Measurements from ENCODE around the gene SYNE4. TPM values are rescaled to one million over a fixed set of nuclear protein-coding genes. Genes with fewer than 3 reads are reported as not detected.
"Not testable (repeated sequence)": the region's sequence is repeated elsewhere in the genome, so short reads cannot be mapped to it uniquely, and the experiment has no call there.

SYNE4 gene
- total RNA-seq, 1 experiment from 2014 or later: 48.5 TPM

DNA sequence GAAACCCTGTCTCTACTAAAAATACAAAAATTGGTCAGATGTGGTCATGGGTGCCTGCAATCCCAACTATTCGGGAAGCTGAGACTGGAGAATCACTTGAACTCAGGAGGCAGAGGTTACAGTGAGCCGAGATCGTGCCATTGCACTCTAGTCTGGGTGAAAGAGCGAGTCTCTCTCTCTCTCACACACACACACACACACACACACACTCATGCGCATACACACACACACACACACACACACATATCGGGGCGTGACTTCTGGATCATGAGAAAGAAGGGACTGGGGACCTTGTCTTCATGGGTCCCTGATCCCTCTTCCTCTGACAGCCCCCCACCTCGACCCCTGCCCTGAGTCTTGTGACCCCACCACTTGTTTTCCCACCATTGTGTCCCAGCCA is 25.4 kb downstream of the SYNE4 start:
- no peaks in the 10 kb centered on the region for H3K4me1 Mint-ChIP-seq (ENCODE audit: low read depth, unreplicated experiment)
- H3K9me3 Mint-ChIP-seq (ENCODE audit: unreplicated experiment): no peaks in the 10 kb centered on the region
- Histone ChIP-seq H3K4me3 (ENCODE audit: low read depth, low read length) (no peak overlapping the region), H3K36me3 (ENCODE audit: control insufficient read depth, insufficient read depth, low read length) (no peaks in the 10 kb centered on the region), H3K4me1 (no peaks in the 10 kb centered on the region), H3K27me3 (replicated peaks; ENCODE audit: control insufficient read depth, insufficient read depth, low read length) (peaks cover 2% of the 10 kb centered on the region), H3K9me3 (no peaks in the 10 kb centered on the region)
- no TSS peak for BruUV-seq (replicated peaks)
- H3K4me3 Mint-ChIP-seq (ENCODE audit: unreplicated experiment): no peak overlapping the region
- POLR2A ChIA-PET: no interaction called here
- intact Hi-C loops (cut with micrococcal nuclease; ENCODE audit: unreplicated experiment): no loop called here
- no peak overlapping the region for H3K27ac Mint-ChIP-seq (ENCODE audit: unreplicated experiment)
- DNase-seq: no peak
- CTCF ChIA-PET: no interaction called here
- no peaks in the 10 kb centered on the region for H3K36me3 Mint-ChIP-seq (ENCODE audit: insufficient read depth, unreplicated experiment)
- peaks cover 22% of the 10 kb centered on the region for H3K27me3 Mint-ChIP-seq (ENCODE audit: insufficient read depth, unreplicated experiment)
- TF ChIP-seq, protein P1, sequence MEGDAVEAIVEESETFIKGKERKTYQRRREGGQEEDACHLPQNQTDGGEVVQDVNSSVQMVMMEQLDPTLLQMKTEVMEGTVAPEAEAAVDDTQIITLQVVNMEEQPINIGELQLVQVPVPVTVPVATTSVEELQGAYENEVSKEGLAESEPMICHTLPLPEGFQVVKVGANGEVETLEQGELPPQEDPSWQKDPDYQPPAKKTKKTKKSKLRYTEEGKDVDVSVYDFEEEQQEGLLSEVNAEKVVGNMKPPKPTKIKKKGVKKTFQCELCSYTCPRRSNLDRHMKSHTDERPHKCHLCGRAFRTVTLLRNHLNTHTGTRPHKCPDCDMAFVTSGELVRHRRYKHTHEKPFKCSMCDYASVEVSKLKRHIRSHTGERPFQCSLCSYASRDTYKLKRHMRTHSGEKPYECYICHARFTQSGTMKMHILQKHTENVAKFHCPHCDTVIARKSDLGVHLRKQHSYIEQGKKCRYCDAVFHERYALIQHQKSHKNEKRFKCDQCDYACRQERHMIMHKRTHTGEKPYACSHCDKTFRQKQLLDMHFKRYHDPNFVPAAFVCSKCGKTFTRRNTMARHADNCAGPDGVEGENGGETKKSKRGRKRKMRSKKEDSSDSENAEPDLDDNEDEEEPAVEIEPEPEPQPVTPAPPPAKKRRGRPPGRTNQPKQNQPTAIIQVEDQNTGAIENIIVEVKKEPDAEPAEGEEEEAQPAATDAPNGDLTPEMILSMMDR (IDR thresholded peaks at IDR 0.05; ENCODE audit: insufficient read depth in 1 of 2, low read depth in 1 of 2, low read length in 1 of 2, severe bottlenecking in 1 of 2, unreplicated experiment in 1 of 2): no peak

DNA sequence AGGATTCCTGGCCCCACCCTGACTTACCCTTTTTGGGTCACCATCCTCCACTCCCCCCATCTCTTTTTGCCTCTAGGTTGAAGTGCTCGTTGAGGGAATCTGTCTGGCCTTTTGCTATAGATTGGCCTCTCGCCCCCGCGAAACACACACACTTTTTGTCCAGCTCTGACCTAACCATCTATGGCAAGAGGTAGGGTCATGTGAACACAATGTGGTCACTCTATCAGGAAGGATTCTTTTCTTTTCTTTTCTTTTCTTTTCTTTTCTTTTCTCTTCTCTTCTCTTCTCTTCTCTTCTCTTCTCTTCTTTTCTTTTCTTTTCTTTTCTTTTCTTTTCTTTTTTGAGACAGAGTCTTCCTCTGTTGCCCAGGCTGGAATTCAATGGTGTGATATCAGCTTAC is 27.6 kb downstream of the SYNE4 start:
- POLR2A ChIA-PET: not testable (repeated sequence)

DNA sequence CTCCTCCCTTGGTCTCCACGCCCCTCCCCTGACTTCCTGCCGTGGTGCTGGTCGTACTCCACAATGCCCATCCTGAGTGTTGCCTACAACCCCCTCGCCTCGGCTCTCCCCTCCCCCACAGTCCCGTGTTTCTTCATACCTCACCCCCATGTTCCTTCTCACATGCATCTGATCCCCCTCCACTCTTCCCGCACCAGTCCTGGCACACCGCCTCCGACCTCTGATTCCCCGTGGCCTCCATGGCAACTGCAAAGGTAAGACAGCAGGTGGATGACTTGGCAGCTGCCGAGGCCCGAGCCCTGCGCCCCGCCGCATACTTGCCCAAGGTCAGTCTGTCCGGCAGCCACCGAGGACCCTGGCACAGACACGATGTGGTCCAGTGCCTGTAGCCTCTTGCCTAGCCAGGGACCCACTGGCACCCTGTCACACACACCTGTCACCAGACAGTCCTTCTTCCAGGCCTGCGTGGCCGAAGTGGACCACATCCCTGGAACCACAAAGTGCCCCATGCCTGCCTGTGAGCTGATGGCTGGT is 29.7 kb downstream of the SYNE4 start:
- intact Hi-C loops (cut with micrococcal nuclease; ENCODE audit: unreplicated experiment): no loop called here
- no peak overlapping the region for H3K4me3 Mint-ChIP-seq (ENCODE audit: unreplicated experiment)
- Histone ChIP-seq H3K4me1 (no peaks in the 10 kb centered on the region), H3K4me3 (ENCODE audit: low read depth, low read length) (no peak overlapping the region), H3K9me3 (no peaks in the 10 kb centered on the region), H3K27me3 (replicated peaks; ENCODE audit: control insufficient read depth, insufficient read depth, low read length) (no peaks in the 10 kb centered on the region), H3K36me3 (ENCODE audit: control insufficient read depth, insufficient read depth, low read length) (no peaks in the 10 kb centered on the region)
- no peaks in the 10 kb centered on the region for H3K36me3 Mint-ChIP-seq (ENCODE audit: insufficient read depth, unreplicated experiment)
- BruUV-seq (replicated peaks): no TSS peak
- TF ChIP-seq, protein P1 (IDR thresholded peaks at IDR 0.05; ENCODE audit: insufficient read depth in 1 of 2, low read depth in 1 of 2, low read length in 1 of 2, severe bottlenecking in 1 of 2, unreplicated experiment in 1 of 2): no peak
- DNase-seq: no peak
- ChIA-PET POLR2A (no interaction called here), CTCF (interaction anchor here (0.6 to 0.7 kb wide), 2 partner anchors 260 to 870 kb away, joined by 3 read pairs; no protein-coding TSS in a partner anchor)
- H3K9me3 Mint-ChIP-seq (ENCODE audit: unreplicated experiment): no peaks in the 10 kb centered on the region
- H3K27me3 Mint-ChIP-seq (ENCODE audit: insufficient read depth, unreplicated experiment): peaks cover 11% of the 10 kb centered on the region
- no peak overlapping the region for H3K27ac Mint-ChIP-seq (ENCODE audit: unreplicated experiment)
- H3K4me1 Mint-ChIP-seq (ENCODE audit: low read depth, unreplicated experiment): no peaks in the 10 kb centered on the region

More for the DNA sequence above, 27.6 kb downstream of the SYNE4 start:
- H3K4me1 Mint-ChIP-seq (ENCODE audit: low read depth, unreplicated experiment); H3K36me3 ChIP-seq (ENCODE audit: control insufficient read depth, insufficient read depth, low read length); H3K4me1 ChIP-seq; H3K4me3 Mint-ChIP-seq (ENCODE audit: unreplicated experiment); H3K36me3 Mint-ChIP-seq (ENCODE audit: insufficient read depth, unreplicated experiment); H3K4me3 ChIP-seq (ENCODE audit: low read depth, low read length); intact Hi-C loops (cut with micrococcal nuclease; ENCODE audit: unreplicated experiment); BruUV-seq (replicated peaks); H3K27me3 ChIP-seq (replicated peaks; ENCODE audit: control insufficient read depth, insufficient read depth, low read length); H3K9me3 Mint-ChIP-seq (ENCODE audit: unreplicated experiment); H3K9me3 ChIP-seq; DNase-seq; H3K27ac Mint-ChIP-seq (ENCODE audit: unreplicated experiment): not testable (repeated sequence)
- CTCF ChIA-PET: interaction anchor here (0.7 kb wide), 1 partner anchor 13 kb away, joined by 7 read pairs; no protein-coding TSS in a partner anchor
- peaks cover 23% of the 10 kb centered on the region for H3K27me3 Mint-ChIP-seq (ENCODE audit: insufficient read depth, unreplicated experiment)

All from Caco-2 (cell line).